Sciatic nerve (tissue), 2 donors: ENCODE measurements around the gene MIR17HG. TPM values are rescaled to one million over a fixed set of nuclear protein-coding genes. Genes with fewer than 3 reads are reported as not detected.

ENCODE experiments used
- ATAC-seq: fragments of 200-7000 bp; cut with Tn5 transposase; one replicate; pipeline ENCODE4 v1.9.1; 2020; ENCODE audit warnings: mild to moderate bottlenecking, moderate library complexity
- DNase-seq: peaks from one replicate; pipeline ENCODE4 v3.0.0-alpha.2; 2020; ENCODE audit warnings: low spot score
- intact Hi-C: fragments of 100-400 bp; cut with DNase I; formaldehyde crosslinking; loops from one replicate; pipeline ENCODE4 v1.14.2; 2022
- total RNA-seq: library from RNA; stranded (reverse); fragmentation: NEBNext Ultra II Directional; extraction: Animal tissue kit (Norgen Biotek cat#: 25700); gene quantifications from one replicate; pipeline ENCODE4 v1.2.1, GENCODE V29; 2021
- donor health status: DM: no; HTN: no; CAD: no.
- donor health status: DM: no; HTN: no; CAD: no.

MIR17HG gene
- total RNA-seq, 1 donor from 2014 or later: 6.4 TPM

DNA sequence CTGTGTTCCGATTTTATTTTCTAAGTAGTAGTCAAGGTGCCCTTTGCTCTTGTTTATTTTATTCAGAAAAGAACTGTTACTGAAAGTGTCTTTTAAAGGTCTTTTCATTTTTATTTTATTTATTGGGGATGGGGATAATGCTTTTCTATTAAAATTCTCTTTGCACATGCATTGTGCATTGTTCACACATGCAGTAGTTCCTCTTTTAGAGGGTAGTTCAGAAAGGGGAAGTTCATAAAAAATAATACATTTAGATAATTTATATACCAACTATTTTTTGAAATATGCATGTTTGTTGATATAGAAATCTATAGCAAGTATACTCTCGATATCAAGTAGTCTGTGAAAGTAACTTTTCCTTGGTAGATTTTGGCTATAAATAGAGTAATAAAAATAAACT, 54.4 kb downstream of the MIR17HG start:
- ATAC-seq: no peak
- no peak for DNase-seq
- intact Hi-C loops: no loop called here

Other genes with a start within 250 kb of the MIR17HG start
- gene GPC5, start 50.9 kb downstream of the MIR17HG start, total RNA-seq: 2.5 TPM